ENCODE results near the gene SRPK3. TPM values are rescaled to one million over a fixed set of nuclear protein-coding genes. Genes with fewer than 3 reads are reported as not detected.

The SRPK3 gene
- total RNA-seq, 1 donor from 2014 or later = 0.07 TPM

DNA sequence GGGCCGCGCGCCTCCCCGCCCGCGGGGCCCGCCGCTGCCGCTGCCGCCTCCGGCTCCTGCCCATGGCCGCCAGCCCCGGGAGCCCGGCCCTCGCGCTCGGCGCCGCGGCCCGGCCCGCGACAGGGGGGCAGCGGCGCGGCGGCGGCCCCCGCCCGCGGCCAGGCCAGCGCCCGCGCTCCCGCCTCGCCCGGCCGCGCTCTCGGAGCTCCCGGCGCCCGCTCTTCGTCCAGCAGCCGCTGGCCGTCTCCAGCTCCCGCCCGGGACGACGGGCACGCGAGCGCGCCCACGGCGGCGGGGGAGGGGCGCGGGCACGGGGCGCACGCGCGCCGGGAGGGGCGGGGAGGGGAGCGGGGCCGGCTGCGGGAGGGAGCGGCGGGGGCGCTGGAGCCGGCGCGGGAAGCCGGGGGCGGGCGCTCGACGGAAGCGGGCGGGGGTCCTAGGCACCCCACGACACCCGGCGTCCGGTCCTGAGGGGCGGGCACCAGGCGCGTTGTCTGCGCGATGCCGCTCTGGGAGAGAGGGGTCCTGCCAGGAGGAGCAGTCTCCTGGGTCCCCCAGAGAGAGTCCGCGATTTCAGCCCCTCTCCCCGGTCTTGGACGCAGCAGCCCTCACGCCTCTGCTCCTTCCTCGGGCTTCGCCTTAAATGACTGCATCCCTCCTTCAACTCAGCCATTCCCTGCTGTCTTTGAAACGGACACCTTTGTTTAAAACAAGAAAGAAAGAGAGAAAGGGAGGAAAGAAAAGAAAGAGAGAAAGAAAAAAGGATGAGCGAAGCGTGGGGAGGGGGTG lies 50.0 kb downstream of the SRPK3 start:
- DNase-seq (ENCODE audit: low read depth, low spot score) = no peak

DNA sequence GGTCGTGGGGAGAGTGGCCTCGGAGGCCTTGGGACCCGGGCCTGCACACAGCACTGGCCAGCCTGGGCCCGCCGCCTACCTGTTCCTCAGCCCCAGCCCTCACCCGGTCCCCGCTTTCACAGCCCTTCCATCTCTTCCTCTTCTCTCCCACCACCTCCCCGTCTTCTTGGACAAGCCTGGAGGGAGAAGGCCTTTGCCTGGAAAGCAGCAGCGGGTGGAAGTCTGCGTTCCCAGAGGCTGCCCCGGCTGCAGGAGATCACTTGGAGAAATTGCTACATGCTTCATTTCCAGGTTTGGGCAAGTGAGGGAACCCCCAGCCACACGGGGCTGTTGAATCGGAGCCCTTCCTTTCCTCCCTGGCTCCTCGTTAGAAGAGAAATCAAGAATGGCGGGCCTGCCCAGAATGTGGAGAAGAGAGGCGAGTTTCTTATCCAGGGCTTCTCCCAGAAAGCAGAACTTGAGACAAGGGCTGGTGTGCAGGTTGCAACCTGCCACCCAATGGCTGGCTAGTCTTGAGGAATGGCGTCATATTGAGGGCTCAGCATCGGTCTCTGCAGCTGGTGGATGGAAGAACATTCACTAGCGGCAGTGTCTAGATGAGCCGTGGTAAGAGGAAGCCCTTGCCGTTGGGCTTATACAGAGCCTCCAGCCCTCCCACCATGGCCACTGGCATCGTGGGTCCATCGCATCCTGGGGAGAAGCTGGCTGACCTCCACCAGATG lies 50.7 kb downstream of the SRPK3 start:
- no peak for DNase-seq (ENCODE audit: low read depth, low spot score)

DNA sequence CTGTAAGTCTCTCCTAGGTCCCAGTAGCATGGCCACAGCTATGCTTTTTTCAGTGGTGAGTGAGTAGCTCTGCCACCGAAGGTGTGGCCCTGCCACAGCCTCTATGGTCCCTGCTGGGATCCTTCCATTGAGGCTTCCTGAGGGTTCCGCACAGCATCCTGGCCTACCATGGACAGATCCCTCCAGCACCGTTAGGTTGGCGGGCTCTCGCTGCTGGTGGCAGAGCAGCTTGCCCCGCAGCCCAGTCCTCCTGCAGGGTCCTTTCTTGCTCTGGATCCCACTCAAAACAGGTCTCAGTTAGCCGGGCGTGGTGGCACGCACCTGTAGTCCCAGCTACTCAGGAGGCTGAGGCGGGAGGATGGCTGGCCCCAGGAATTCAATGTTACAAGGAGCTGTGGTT lies 51.9 kb downstream of the SRPK3 start:
- no peak for DNase-seq (ENCODE audit: low read depth, low spot score)

Other genes starting within 250 kb of the SRPK3 start
- 40.4 and 49.2 TPM in 2 replicates for gene CCNQ, start 181.9 kb upstream of the SRPK3 start, total RNA-seq
- gene DUSP9, start 133.8 kb upstream of the SRPK3 start, total RNA-seq = 0.04 and 0.26 TPM in 2 replicates
- gene PNCK, start 107.2 kb upstream of the SRPK3 start, total RNA-seq = not detected in 2 replicates
- 8.6 and 15.9 TPM in 2 replicates for gene SLC6A8, start 93.1 kb upstream of the SRPK3 start, total RNA-seq
- gene BCAP31, start 56.7 kb upstream of the SRPK3 start, total RNA-seq = 304 and 323 TPM in 2 replicates
- 9.5 and 9.6 TPM in 2 replicates for gene ABCD1, start 56.2 kb upstream of the SRPK3 start, total RNA-seq
- 3.9 and 5.5 TPM in 2 replicates for gene PLXNB3, start 16.8 kb upstream of the SRPK3 start, total RNA-seq
- gene IDH3G, start 13.3 kb downstream of the SRPK3 start, total RNA-seq = 41.1 and 58.8 TPM in 2 replicates
- 86.6 and 152 TPM in 2 replicates for gene SSR4, start 13.6 kb downstream of the SRPK3 start, total RNA-seq
- 0.20 and 0.25 TPM in 2 replicates for gene PDZD4, start 49.5 kb downstream of the SRPK3 start, total RNA-seq
- gene L1CAM, start 105.1 kb downstream of the SRPK3 start, total RNA-seq = 0.11 and 0.13 TPM in 2 replicates
- 0.07 TPM in 1 of 2 replicates, not detected in the other for gene AVPR2, start 123.6 kb downstream of the SRPK3 start, total RNA-seq
- gene ARHGAP4, start 145.2 kb downstream of the SRPK3 start, total RNA-seq = 26.5 and 37.0 TPM in 2 replicates
- gene NAA10, start 154.0 kb downstream of the SRPK3 start, total RNA-seq = 97.3 and 113 TPM in 2 replicates
- 4.9 and 8.5 TPM in 2 replicates for gene RENBP, start 163.6 kb downstream of the SRPK3 start, total RNA-seq
- 14.8 and 22.9 TPM in 2 replicates for gene HCFC1, start 190.8 kb downstream of the SRPK3 start, total RNA-seq
- 2.9 and 5.3 TPM in 2 replicates for gene TMEM187, start 191.7 kb downstream of the SRPK3 start, total RNA-seq
- 93.2 and 98.0 TPM in 2 replicates for gene IRAK1, start 238.9 kb downstream of the SRPK3 start, total RNA-seq

Data from pulmonary artery endothelial cell (primary cell).